Activated naive CD8-positive, alpha-beta T cell treated with anti-CD3 and anti-CD28 coated beads, Interleukin-2, amount 10 ng/mL, durations not matched to agents 7 days and 5 days (primary cell): ENCODE measurements around the gene SMIM12. TPM values are rescaled to one million over a fixed set of nuclear protein-coding genes. Genes with fewer than 3 reads are reported as not detected.
A peak's percentile ranks its signal among the peaks of the same experiment; 100 is the strongest.

Experiments
- ATAC-seq: fragments of 150-1000 bp; cut with Tn5 transposase; one replicate; pipeline ENCODE4 v1.10.0; 2021; ENCODE audit warnings: low read depth, moderate library complexity
- POLR2A ChIA-PET: fragments of 350-600 bp; sonication (Branson Sonifier 250); formaldehyde crosslinking; loops from one replicate; lab custom pipeline; 2021; ENCODE audit warnings: antibody characterized with exemption; lab: Charles Lee
- DNase-seq: peaks from one replicate; pipeline ENCODE4 v3.0.0; 2021
- H3K27ac Mint-ChIP-seq: one replicate; pipeline ENCODE4 v1.8.0; 2022; ENCODE audit warnings: mild to moderate bottlenecking, mixed read lengths
- H3K27me3 Mint-ChIP-seq: one replicate; pipeline ENCODE4 v1.8.0; 2022; ENCODE audit warnings: mild to moderate bottlenecking, moderate library complexity, mixed read lengths
- H3K36me3 Mint-ChIP-seq: one replicate; pipeline ENCODE4 v1.8.0; 2021; ENCODE audit warnings: mild to moderate bottlenecking, mixed read lengths
- H3K4me1 Mint-ChIP-seq: one replicate; pipeline ENCODE4 v1.8.0; 2021; ENCODE audit warnings: mixed read lengths
- H3K4me3 Mint-ChIP-seq: one replicate; pipeline ENCODE4 v1.8.0; 2022; ENCODE audit warnings: mild to moderate bottlenecking, moderate library complexity, mixed read lengths
- H3K9me3 Mint-ChIP-seq: one replicate; pipeline ENCODE4 v1.8.0; 2021; ENCODE audit warnings: mixed read lengths
- total RNA-seq, 2 experiments: library from RNA; stranded (reverse); gene quantifications; one replicate each; pipeline ENCODE4 v1.2.3, GENCODE V29; 2021

SMIM12 gene
- total RNA-seq, 2 experiments from 2014 or later: 51.9 to 53.0 TPM

GRCh38 chr1:34845131-34845901 lies 14.2 kb downstream of the SMIM12 start:
- Mint-ChIP-seq H3K36me3 (peaks cover 19% of the 10 kb centered on the region), H3K9me3 (no peaks in the 10 kb centered on the region), H3K27ac (no peak overlapping the region), H3K27me3 (no peaks in the 10 kb centered on the region), H3K4me1 (peaks cover 12% of the 10 kb centered on the region), H3K4me3 (no peak overlapping the region)
- ATAC-seq (no peak), DNase-seq (no peak)
- POLR2A ChIA-PET: no interaction called here

GRCh38 chr1:34844252-34844634 lies 15.3 kb downstream of the SMIM12 start:
- POLR2A ChIA-PET: no interaction called here
- peaks cover 12% of the 10 kb centered on the region for H3K4me1 Mint-ChIP-seq
- H3K4me3 Mint-ChIP-seq: no peak overlapping the region
- no peak for ATAC-seq
- DNase-seq: no peak
- H3K27ac Mint-ChIP-seq: no peak overlapping the region
- no peaks in the 10 kb centered on the region for H3K27me3 Mint-ChIP-seq
- H3K9me3 Mint-ChIP-seq: no peaks in the 10 kb centered on the region
- peaks cover 14% of the 10 kb centered on the region for H3K36me3 Mint-ChIP-seq

GRCh38 chr1:34843392-34844251 lies 15.9 kb downstream of the SMIM12 start:
- no peaks in the 10 kb centered on the region for H3K27me3 Mint-ChIP-seq
- H3K4me3 Mint-ChIP-seq: peak overlapping the region; percentile 9

GRCh38 chr1:34842952-34843371 lies 16.6 kb downstream of the SMIM12 start:
- H3K27ac Mint-ChIP-seq: peak overlapping the region; percentile 55
- ATAC-seq: no peak

More at GRCh38 chr1:34843392-34844251, 15.9 kb downstream of the SMIM12 start:
- Mint-ChIP-seq H3K9me3 (no peaks in the 10 kb centered on the region), H3K4me1 (peaks cover 12% of the 10 kb centered on the region), H3K36me3 (peaks cover 11% of the 10 kb centered on the region), H3K27ac (peak overlapping the region; percentile 55)
- DNase-seq (no peak), ATAC-seq (no peak)
- POLR2A ChIA-PET: no interaction called here

GRCh38 chr1:34842073-34842472 lies 17.5 kb downstream of the SMIM12 start:
- Mint-ChIP-seq H3K27me3 (no peaks in the 10 kb centered on the region), H3K4me1 (peaks cover 12% of the 10 kb centered on the region), H3K36me3 (peaks cover 6% of the 10 kb centered on the region), H3K27ac (no peak overlapping the region), H3K9me3 (no peaks in the 10 kb centered on the region), H3K4me3 (no peak overlapping the region)
- DNase-seq: no peak
- no peak for ATAC-seq
- POLR2A ChIA-PET: no interaction called here

More at GRCh38 chr1:34842952-34843371, 16.6 kb downstream of the SMIM12 start:
- peaks cover 12% of the 10 kb centered on the region for H3K4me1 Mint-ChIP-seq
- peaks cover 6% of the 10 kb centered on the region for H3K36me3 Mint-ChIP-seq
- no peaks in the 10 kb centered on the region for H3K9me3 Mint-ChIP-seq
- peak overlapping the region; percentile 9 for H3K4me3 Mint-ChIP-seq
- H3K27me3 Mint-ChIP-seq: no peaks in the 10 kb centered on the region
- DNase-seq: no peak
- POLR2A ChIA-PET: no interaction called here

- H3K27ac Mint-ChIP-seq: no peak overlapping the region
- POLR2A ChIA-PET: no interaction called here
- no peak overlapping the region for H3K4me3 Mint-ChIP-seq
- peaks cover 12% of the 10 kb centered on the region for H3K4me1 Mint-ChIP-seq
- H3K36me3 Mint-ChIP-seq: peaks cover 6% of the 10 kb centered on the region
- DNase-seq (no peak), ATAC-seq (no peak)
- H3K27me3 Mint-ChIP-seq: no peaks in the 10 kb centered on the region
- no peaks in the 10 kb centered on the region for H3K9me3 Mint-ChIP-seq
Observed at GRCh38 chr1:34840426-34840825, 19.1 kb downstream of the SMIM12 start.

GRCh38 chr1:34839526-34840305 lies 19.8 kb downstream of the SMIM12 start:
- peaks cover 6% of the 10 kb centered on the region for H3K36me3 Mint-ChIP-seq
- POLR2A ChIA-PET: no interaction called here
- no peak for ATAC-seq
- no peaks in the 10 kb centered on the region for H3K27me3 Mint-ChIP-seq
- no peaks in the 10 kb centered on the region for H3K9me3 Mint-ChIP-seq
- no peak for DNase-seq
- H3K4me1 Mint-ChIP-seq: peaks cover 12% of the 10 kb centered on the region
- H3K4me3 Mint-ChIP-seq: no peak overlapping the region
- no peak overlapping the region for H3K27ac Mint-ChIP-seq

- H3K36me3 Mint-ChIP-seq: no peaks in the 10 kb centered on the region
- H3K27me3 Mint-ChIP-seq: no peaks in the 10 kb centered on the region
- POLR2A ChIA-PET: no interaction called here
- no peak for DNase-seq
- H3K9me3 Mint-ChIP-seq: no peaks in the 10 kb centered on the region
- no peaks in the 10 kb centered on the region for H3K4me1 Mint-ChIP-seq
- no peak for ATAC-seq
- H3K27ac Mint-ChIP-seq: no peak overlapping the region
- no peak overlapping the region for H3K4me3 Mint-ChIP-seq
Observed at GRCh38 chr1:34833711-34834110, 25.8 kb downstream of the SMIM12 start.

GRCh38 chr1:34831721-34832246 lies 27.8 kb downstream of the SMIM12 start:
- Mint-ChIP-seq H3K27ac (no peak overlapping the region), H3K9me3 (no peaks in the 10 kb centered on the region), H3K4me3 (no peak overlapping the region), H3K4me1 (no peaks in the 10 kb centered on the region), H3K27me3 (no peaks in the 10 kb centered on the region), H3K36me3 (no peaks in the 10 kb centered on the region)
- DNase-seq (no peak), ATAC-seq (no peak)
- POLR2A ChIA-PET: no interaction called here

GRCh38 chr1:34829250-34829649 lies 30.3 kb downstream of the SMIM12 start:
- no peaks in the 10 kb centered on the region for H3K36me3 Mint-ChIP-seq
- no peak for ATAC-seq
- POLR2A ChIA-PET: no interaction called here
- no peaks in the 10 kb centered on the region for H3K27me3 Mint-ChIP-seq
- no peaks in the 10 kb centered on the region for H3K9me3 Mint-ChIP-seq
- DNase-seq: no peak
- no peaks in the 10 kb centered on the region for H3K4me1 Mint-ChIP-seq
- H3K4me3 Mint-ChIP-seq: no peak overlapping the region
- no peak overlapping the region for H3K27ac Mint-ChIP-seq

GRCh38 chr1:34828611-34829010 lies 30.9 kb downstream of the SMIM12 start:
- no peak for ATAC-seq
- Mint-ChIP-seq H3K4me1 (no peaks in the 10 kb centered on the region), H3K9me3 (no peaks in the 10 kb centered on the region), H3K27ac (no peak overlapping the region), H3K27me3 (no peaks in the 10 kb centered on the region), H3K36me3 (no peaks in the 10 kb centered on the region), H3K4me3 (no peak overlapping the region)
- DNase-seq: no peak
- POLR2A ChIA-PET: no interaction called here

GRCh38 chr1:34827341-34827941 lies 32.1 kb downstream of the SMIM12 start:
- no peak for DNase-seq
- no peaks in the 10 kb centered on the region for H3K36me3 Mint-ChIP-seq
- H3K27me3 Mint-ChIP-seq: no peaks in the 10 kb centered on the region
- no peaks in the 10 kb centered on the region for H3K4me1 Mint-ChIP-seq
- no peak overlapping the region for H3K4me3 Mint-ChIP-seq
- ATAC-seq: no peak
- POLR2A ChIA-PET: no interaction called here
- no peaks in the 10 kb centered on the region for H3K9me3 Mint-ChIP-seq
- no peak overlapping the region for H3K27ac Mint-ChIP-seq
